B cell (primary cell): Measurements from ENCODE around the gene HMGXB3.

ENCODE experiments used
- CTCF ChIP-seq: fragments of 200-600 bp; IDR thresholded peaks from one replicate; pipeline ENCODE4 v1.8.0; 2022; ENCODE audit warnings: antibody characterized with exemption, mild to moderate bottlenecking
- EZH2 ChIP-seq: IDR thresholded peaks from 2 replicates; pipeline ENCODE4 v1.6.1; 2012; ENCODE audit warnings: borderline replicate concordance, low read depth, mild to moderate bottlenecking, moderate library complexity, low read length; ENCODE audit not compliant: insufficient read depth, poor library complexity, severe bottlenecking

GRCh38 chr5:149981206-149981605 lies 19.3 kb upstream of the HMGXB3 start:
- TF ChIP-seq CTCF (no peak), EZH2 (no peak)
